Activated naive CD4-positive, alpha-beta T cell (primary cell): ENCODE measurements around the gene GNAL.
"Not testable (repeated sequence)": the region's sequence is repeated elsewhere in the genome, so short reads cannot be mapped to it uniquely, and the experiment has no call there.

ENCODE experiments used
- DNase-seq, 4 experiments: peaks; one replicate each; lab custom pipeline; 2025; lab: John Stamatoyannopoulos, UW

Gene GNAL

GRCh38 chr18:11688972-11689668, at the start of gene GNAL:
Gene GNAL (plus strand): TSS chr18:11689264. CDS start chr18:11689564, 300 bp downstream.
- peak in 2 of 4 experiments; percentile 5 to 8 for DNase-seq

GRCh38 chr18:11647310-11647709, 41.8 kb upstream of the GNAL start:
- DNase-seq: not testable (repeated sequence)

- not testable (repeated sequence) for DNase-seq
Observed at GRCh38 chr18:11647804-11648203, 41.3 kb upstream of the GNAL start.

GRCh38 chr18:11649839-11650238, 39.2 kb upstream of the GNAL start:
- DNase-seq: no peak

- no peak for DNase-seq
Observed at GRCh38 chr18:11651899-11652298, 37.2 kb upstream of the GNAL start.

GRCh38 chr18:11653521-11653920, 35.5 kb upstream of the GNAL start:
- DNase-seq: no peak

- peak in 2 of 4 experiments; percentile 7 to 21 for DNase-seq
Observed at GRCh38 chr18:11654736-11655605, 34.1 kb upstream of the GNAL start.

GRCh38 chr18:11655606-11655932, 33.5 kb upstream of the GNAL start:
- no peak for DNase-seq

GRCh38 chr18:11657152-11657551, 31.9 kb upstream of the GNAL start:
- DNase-seq: no peak

- no peak for DNase-seq
Observed at GRCh38 chr18:11657554-11657953, 31.5 kb upstream of the GNAL start.

- no peak for DNase-seq
Observed at GRCh38 chr18:11658019-11658418, 31.0 kb upstream of the GNAL start.

GRCh38 chr18:11658989-11659388, 30.1 kb upstream of the GNAL start:
- DNase-seq: no peak

GRCh38 chr18:11660691-11661090, 28.4 kb upstream of the GNAL start:
- DNase-seq: no peak

GRCh38 chr18:11661430-11661829, 27.6 kb upstream of the GNAL start:
- DNase-seq: no peak

GRCh38 chr18:11663439-11664029, 25.5 kb upstream of the GNAL start:
- no peak for DNase-seq

- no peak for DNase-seq
Observed at GRCh38 chr18:11664286-11664685, 24.8 kb upstream of the GNAL start.

- no peak for DNase-seq
Observed at GRCh38 chr18:11665146-11665545, 23.9 kb upstream of the GNAL start.

- no peak for DNase-seq
Observed at GRCh38 chr18:11665587-11665986, 23.5 kb upstream of the GNAL start.

GRCh38 chr18:11666176-11666575, 22.9 kb upstream of the GNAL start:
- no peak for DNase-seq

GRCh38 chr18:11666831-11667230, 22.2 kb upstream of the GNAL start:
- no peak for DNase-seq

GRCh38 chr18:11667578-11667977, 21.5 kb upstream of the GNAL start:
- no peak for DNase-seq

- no peak for DNase-seq
Observed at GRCh38 chr18:11668441-11669169, 20.5 kb upstream of the GNAL start.
